Right lobe of liver (tissue), 6 donors: ENCODE data around the gene PLCB1. TPM values are rescaled to one million over a fixed set of nuclear protein-coding genes. Genes with fewer than 3 reads are reported as not detected.
"Not testable (repeated sequence)": the region's sequence is repeated elsewhere in the genome, so short reads cannot be mapped to it uniquely, and the experiment has no call there.

Experiments
- ATAC-seq, 4 donors: fragments of 200-7000 bp; cut with Tn5 transposase; one replicate each; pipeline ENCODE4 v1.9.1; 2020; ENCODE audit warnings: mild to moderate bottlenecking in 4 of 4, moderate library complexity in 4 of 4
- DNase-seq, 3 donors: peaks; one replicate each; pipeline ENCODE4 v3.0.0-alpha.2; 2020
- H3K27ac ChIP-seq, 3 donors: fragments of 200-600 bp; one replicate each; pipeline ENCODE4 v1.8.0; 2022
- H3K27me3 ChIP-seq, 2 donors: fragments of 200-600 bp; one replicate each; pipeline ENCODE4 v1.8.0; 2022
- H3K36me3 ChIP-seq, 4 donors: fragments of 200-600 bp; sonication (generic) in 1 of 4; one replicate each; pipeline versions ENCODE4 v1.5.1 to v1.8.0; 2017 to 2022; ENCODE audit warnings: control low read depth in 1 of 4
- H3K4me1 ChIP-seq, 4 donors: fragments of 200-600 bp; sonication (generic) in 1 of 4; one replicate each; pipeline versions ENCODE4 v1.5.1 to v1.8.0; 2017 to 2022; ENCODE audit warnings: control low read depth in 1 of 4
- H3K4me3 ChIP-seq, 3 donors: fragments of 200-600 bp; one replicate each; pipeline ENCODE4 v1.8.0; 2022
- H3K9me3 ChIP-seq, 4 donors: fragments of 200-600 bp; sonication (generic) in 1 of 4; one replicate each; pipeline versions ENCODE4 v1.5.1 to v1.8.0; 2017 to 2022; ENCODE audit warnings: control low read depth in 1 of 4
- POLR2A ChIP-seq: fragments of 450-650 bp; IDR thresholded peaks from one replicate; pipeline ENCODE4 v1.6.1; 2017; ENCODE audit warnings: antibody characterized with exemption, mild to moderate bottlenecking
- WGBS: methylation state at CpG from one replicate; pipeline ENCODE4 v1.1.6; 2018; ENCODE audit warnings: low coverage, low lambda C conversion rate; ENCODE audit not compliant: insufficient coverage; ENCODE audit errors: missing lambda C conversion rate; 5-methylcytosine and 5-hydroxymethylcytosine counted together
- intact Hi-C, 2 donors: fragments of 100-400 bp; cut with DNase I; formaldehyde crosslinking; loops; one replicate each; pipeline versions ENCODE4 v1.11.2 to v1.14.1; 2022
- total RNA-seq, 6 experiments: library from RNA; depleted of rRNA in 2 of 6; stranded (reverse); fragments of >200 nt in 2 of 6; fragmentation: NEBNext Ultra II Directional in 3 of 6; extraction: Animal tissue kit (Norgen Biotek cat#: 25700) in 3 of 6; gene quantifications; one replicate each; pipeline versions ENCODE4 v1.1.0 to v1.2.4, GENCODE V29; 2016 to 2023
- TF ChIP-seq, protein P1 (sequence below), 4 donors: fragments of 200-600 bp in 3 of 4; fragments of 450-650 bp in 1 of 4; IDR thresholded peaks; one replicate each; pipeline versions ENCODE4 v1.5.1 to v1.8.0; 2016 to 2022; ENCODE audit warnings: antibody characterized with exemption in 4 of 4, mild to moderate bottlenecking in 2 of 4
- donor health status: DM: no; HTN: yes; CAD: no.
- donor health status: DM: no; HTN: no; CAD: no.
- donor health status: DM: no; HTN: no; CAD: no.
- donor health status: DM: no; HTN: yes; CAD: no.
- donor health status: DM: no; HTN: yes; CAD: no.

PLCB1 gene
- total RNA-seq, 6 experiments from 2014 or later: 5.0 to 9.9 (median 5.7) TPM

DNA sequence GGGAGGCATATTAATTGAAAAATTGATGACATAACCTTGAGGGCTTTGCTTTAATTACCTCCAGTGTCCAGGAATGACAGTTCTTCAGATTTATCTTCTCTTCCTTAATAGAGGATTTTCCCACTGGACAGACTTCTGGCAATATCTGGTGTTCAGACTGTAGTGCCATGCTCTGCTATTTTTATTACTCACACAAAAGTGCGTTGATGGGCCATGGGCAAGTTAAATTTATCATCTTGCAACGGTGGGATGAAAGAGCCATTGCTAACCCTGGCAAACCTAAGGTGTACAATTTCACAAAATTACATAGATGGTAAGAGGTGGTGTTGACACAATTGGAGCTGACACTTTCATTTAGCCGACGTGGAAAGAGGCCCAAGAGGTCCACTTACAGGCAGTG, 683.1 kb downstream of the PLCB1 start:
- TF ChIP-seq, protein P1, sequence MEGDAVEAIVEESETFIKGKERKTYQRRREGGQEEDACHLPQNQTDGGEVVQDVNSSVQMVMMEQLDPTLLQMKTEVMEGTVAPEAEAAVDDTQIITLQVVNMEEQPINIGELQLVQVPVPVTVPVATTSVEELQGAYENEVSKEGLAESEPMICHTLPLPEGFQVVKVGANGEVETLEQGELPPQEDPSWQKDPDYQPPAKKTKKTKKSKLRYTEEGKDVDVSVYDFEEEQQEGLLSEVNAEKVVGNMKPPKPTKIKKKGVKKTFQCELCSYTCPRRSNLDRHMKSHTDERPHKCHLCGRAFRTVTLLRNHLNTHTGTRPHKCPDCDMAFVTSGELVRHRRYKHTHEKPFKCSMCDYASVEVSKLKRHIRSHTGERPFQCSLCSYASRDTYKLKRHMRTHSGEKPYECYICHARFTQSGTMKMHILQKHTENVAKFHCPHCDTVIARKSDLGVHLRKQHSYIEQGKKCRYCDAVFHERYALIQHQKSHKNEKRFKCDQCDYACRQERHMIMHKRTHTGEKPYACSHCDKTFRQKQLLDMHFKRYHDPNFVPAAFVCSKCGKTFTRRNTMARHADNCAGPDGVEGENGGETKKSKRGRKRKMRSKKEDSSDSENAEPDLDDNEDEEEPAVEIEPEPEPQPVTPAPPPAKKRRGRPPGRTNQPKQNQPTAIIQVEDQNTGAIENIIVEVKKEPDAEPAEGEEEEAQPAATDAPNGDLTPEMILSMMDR (IDR thresholded peaks at IDR 0.05): no peak
- TF ChIP-seq POLR2A: no peak
- no peak for ATAC-seq

DNA sequence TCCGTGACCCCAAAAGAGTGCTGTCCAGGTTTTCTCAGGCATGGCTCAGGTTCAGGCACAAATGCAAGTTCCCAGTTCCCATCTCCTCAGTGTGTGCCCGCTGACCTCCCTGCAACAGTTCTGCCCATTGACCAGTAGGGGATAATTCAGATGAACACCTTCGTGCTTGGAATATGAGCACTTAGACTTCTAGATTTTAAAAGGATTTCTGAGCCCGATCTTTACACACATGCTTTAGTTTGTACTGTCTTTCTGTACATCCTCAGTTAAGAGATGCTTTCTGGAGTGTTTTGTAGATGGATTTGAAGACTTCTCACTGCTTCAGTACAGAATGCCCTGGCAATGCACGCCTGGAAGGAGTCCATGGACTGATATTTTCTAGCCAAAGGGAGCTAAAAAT, 697.2 kb downstream of the PLCB1 start:
- intact Hi-C loops: no loop called here
- Histone ChIP-seq H3K4me3 (no peak overlapping the region), H3K9me3 (no peaks in the 10 kb centered on the region), H3K36me3 (no peaks in the 10 kb centered on the region), H3K27me3 (no peaks in the 10 kb centered on the region), H3K4me1 (no peaks in the 10 kb centered on the region), H3K27ac (no peak overlapping the region)
- DNase-seq: no peak
- no peak for TF ChIP-seq POLR2A
- TF ChIP-seq, protein P1 (IDR thresholded peaks at IDR 0.05): no peak
- WGBS: 71% methylated on average over 4 of the region's 5 CpGs
- no peak for ATAC-seq

More for the DNA sequence above, 683.1 kb downstream of the PLCB1 start:
- DNase-seq: no peak
- intact Hi-C loops: no loop called here
- 63% methylated on average over 4 of the region's 4 CpGs for WGBS
- no peaks in the 10 kb centered on the region for H3K4me1 ChIP-seq
- no peaks in the 10 kb centered on the region for H3K27me3 ChIP-seq
- H3K4me3 ChIP-seq: no peak overlapping the region
- no peaks in the 10 kb centered on the region for H3K36me3 ChIP-seq
- H3K27ac ChIP-seq: no peak overlapping the region
- H3K9me3 ChIP-seq: no peaks in the 10 kb centered on the region

DNA sequence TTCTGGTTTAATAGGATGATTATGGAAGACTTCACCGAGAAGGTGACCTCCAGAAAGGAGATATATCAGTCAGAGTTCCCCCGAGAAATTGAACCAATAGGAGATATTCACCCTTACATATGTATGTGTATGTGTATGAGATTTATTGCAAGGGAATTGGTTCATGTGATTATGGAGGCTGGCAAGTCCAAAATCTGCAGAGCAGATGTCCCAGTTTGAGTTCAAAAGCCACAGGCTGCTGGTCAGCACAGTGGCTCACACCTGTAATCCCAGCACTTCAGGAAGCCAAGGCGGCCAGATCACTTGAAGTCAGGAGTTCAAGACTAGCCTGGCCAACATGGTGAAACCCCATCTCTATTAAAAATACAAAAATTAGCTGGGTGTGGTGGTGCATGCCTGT, 702.2 kb downstream of the PLCB1 start:
- H3K9me3 ChIP-seq, H3K4me3 ChIP-seq, H3K36me3 ChIP-seq, H3K27ac ChIP-seq, H3K4me1 ChIP-seq, intact Hi-C loops, ATAC-seq, DNase-seq, H3K27me3 ChIP-seq: not testable (repeated sequence)
- 83% methylated on average over 2 of the region's 3 CpGs for WGBS

DNA sequence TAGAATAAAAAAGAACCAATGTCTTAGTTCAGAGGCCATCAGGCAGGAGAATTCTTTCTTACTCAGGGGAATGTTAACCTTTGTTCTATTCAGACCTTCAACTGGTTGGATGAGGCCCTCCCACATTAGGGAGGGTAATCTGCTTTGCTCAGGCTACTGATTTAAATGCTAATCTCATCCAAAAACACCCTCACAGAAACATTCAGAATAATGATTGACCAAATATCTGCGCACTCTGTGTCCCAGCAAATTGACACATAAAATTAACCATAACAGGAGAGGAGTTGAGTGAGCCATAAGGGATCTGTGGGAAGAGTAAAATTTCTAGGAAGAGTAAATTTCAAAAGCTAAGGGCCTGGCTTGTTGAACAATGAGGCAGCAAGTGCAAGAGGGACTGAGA, 702.8 kb downstream of the PLCB1 start:
- 83% methylated on average over 1 of the region's 1 CpG for WGBS
- DNase-seq (no peak), ATAC-seq (no peak)
- H3K36me3 ChIP-seq: no peaks in the 10 kb centered on the region
- no peaks in the 10 kb centered on the region for H3K27me3 ChIP-seq
- intact Hi-C loops: no loop called here
- H3K27ac ChIP-seq: no peak overlapping the region
- H3K9me3 ChIP-seq: no peaks in the 10 kb centered on the region
- no peak for TF ChIP-seq POLR2A
- no peak overlapping the region for H3K4me3 ChIP-seq
- no peaks in the 10 kb centered on the region for H3K4me1 ChIP-seq

DNA sequence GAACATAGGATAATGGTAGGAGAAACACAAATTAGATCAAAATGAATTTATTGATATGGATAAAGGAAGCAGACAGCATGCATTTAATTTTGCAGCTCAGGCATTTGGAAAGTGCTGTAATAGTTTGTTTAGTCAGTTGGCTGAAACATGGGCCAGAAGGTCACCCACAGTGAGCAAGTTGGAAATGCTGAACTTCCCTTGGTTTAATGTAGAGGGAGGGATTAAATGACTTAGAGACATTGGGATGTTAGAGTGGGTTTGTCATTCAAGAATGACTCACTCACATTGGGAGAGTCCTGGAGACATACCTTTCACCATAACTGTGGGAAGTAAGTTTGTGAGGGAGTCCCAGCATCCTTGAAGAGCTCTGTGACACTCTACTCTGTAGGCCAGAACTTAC, 705.3 kb downstream of the PLCB1 start:
- Histone ChIP-seq H3K4me1 (no peaks in the 10 kb centered on the region), H3K27me3 (no peaks in the 10 kb centered on the region), H3K27ac (no peak overlapping the region), H3K9me3 (no peaks in the 10 kb centered on the region), H3K4me3 (no peak overlapping the region), H3K36me3 (no peaks in the 10 kb centered on the region)
- intact Hi-C loops: no loop called here
- ATAC-seq (no peak), DNase-seq (no peak)
- TF ChIP-seq, protein P1 (IDR thresholded peaks at IDR 0.05): no peak
- no peak for TF ChIP-seq POLR2A

DNA sequence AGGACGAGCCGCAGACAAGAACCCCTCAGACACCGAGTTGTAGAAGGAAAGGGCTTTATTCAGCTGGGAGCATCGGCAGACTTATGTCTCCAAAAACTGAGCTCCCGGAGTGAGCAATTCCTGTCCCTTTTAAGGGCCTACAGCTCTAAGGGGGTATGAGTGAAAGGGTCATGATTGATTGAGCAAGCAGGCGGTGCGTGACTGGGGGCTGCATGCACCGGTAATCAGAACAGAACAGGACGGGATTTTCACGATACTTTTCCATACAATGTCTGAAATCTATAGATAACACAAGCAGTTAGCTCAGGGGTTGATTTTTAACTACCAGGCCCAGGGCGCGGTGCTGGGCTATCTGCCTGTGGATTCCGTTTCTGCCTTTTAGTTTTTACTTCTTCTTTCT, 710.5 kb downstream of the PLCB1 start:
- 86% methylated on average over 12 of the region's 13 CpGs for WGBS
- H3K9me3 ChIP-seq: no peaks in the 10 kb centered on the region
- intact Hi-C loops: no loop called here

More for the DNA sequence above, 710.5 kb downstream of the PLCB1 start:
- H3K27ac ChIP-seq: no peak overlapping the region
- H3K36me3 ChIP-seq: no peaks in the 10 kb centered on the region
- no peaks in the 10 kb centered on the region for H3K27me3 ChIP-seq
- no peak overlapping the region for H3K4me3 ChIP-seq
- DNase-seq (no peak), ATAC-seq (no peak)
- no peaks in the 10 kb centered on the region for H3K4me1 ChIP-seq
- no peak for TF ChIP-seq POLR2A
- TF ChIP-seq, protein P1 (IDR thresholded peaks at IDR 0.05): no peak
